22Rv1 (cell line): ENCODE measurements around the gene TRIO.

Experiments used
- H3K27ac ChIP-seq: fragments of 450-650 bp; 2 replicates; pipeline ENCODE4 v1.5.1; 2017
- CTCF ChIP-seq: fragments of 450-650 bp; IDR thresholded peaks from 2 replicates; pipeline ENCODE4 v1.5.1; 2017; ENCODE audit warnings: mild to moderate bottlenecking
- ZFX ChIP-seq: fragments of 450-650 bp; IDR thresholded peaks from 2 replicates; pipeline ENCODE4 v1.6.1; 2017; ENCODE audit warnings: antibody characterized with exemption, borderline replicate concordance

The TRIO gene

GRCh38 chr5:14507156-14507941 lies 364.2 kb downstream of the TRIO start:
- no peak for TF ChIP-seq ZFX
- TF ChIP-seq CTCF: no peak
- no peak overlapping the region for H3K27ac ChIP-seq

GRCh38 chr5:14508046-14508445 lies 364.9 kb downstream of the TRIO start:
- H3K27ac ChIP-seq: no peak overlapping the region
- TF ChIP-seq ZFX (no peak), CTCF (no peak)

- no peak overlapping the region for H3K27ac ChIP-seq
- no peak for TF ChIP-seq CTCF
- TF ChIP-seq ZFX: no peak
Observed at GRCh38 chr5:14509556-14509955, 366.4 kb downstream of the TRIO start.

- TF ChIP-seq ZFX (no peak), CTCF (no peak)
- no peak overlapping the region for H3K27ac ChIP-seq
Observed at GRCh38 chr5:14510156-14510734, 367.1 kb downstream of the TRIO start.

GRCh38 chr5:14510880-14511279 lies 367.7 kb downstream of the TRIO start:
- TF ChIP-seq ZFX (no peak), CTCF (no peak)
- H3K27ac ChIP-seq: no peak overlapping the region

- no peak for TF ChIP-seq CTCF
- TF ChIP-seq ZFX: no peak
- no peak overlapping the region for H3K27ac ChIP-seq
Observed at GRCh38 chr5:14512574-14512973, 369.4 kb downstream of the TRIO start.

GRCh38 chr5:14513266-14513665 lies 370.1 kb downstream of the TRIO start:
- TF ChIP-seq CTCF: no peak
- no peak for TF ChIP-seq ZFX
- H3K27ac ChIP-seq: no peak overlapping the region
